Astrocyte of the spinal cord (primary cell): ENCODE data around the gene EDN2.

Source experiments
- DNase-seq: peaks from one replicate; pipeline ENCODE4 v3.0.0; 2011; ENCODE audit warnings: low read depth, low spot score
- H3K4me3 ChIP-seq: 2 replicates; pipeline ENCODE4 v1.5.1; 2011; ENCODE audit warnings: low read depth, mild to moderate bottlenecking, low read length, moderate library complexity
- in situ Hi-C: cut with HindIII; loops from 2 replicates; pipeline ENCODE4 v1.10.0; 2017; ENCODE audit warnings: low sequenced_read_pairs
- TF ChIP-seq, protein P1 (sequence below): IDR thresholded peaks from 2 replicates; pipeline ENCODE4 v1.5.1; 2012; ENCODE audit warnings: low read depth, mild to moderate bottlenecking, low read length, inconsistent platforms

The EDN2 gene

DNA sequence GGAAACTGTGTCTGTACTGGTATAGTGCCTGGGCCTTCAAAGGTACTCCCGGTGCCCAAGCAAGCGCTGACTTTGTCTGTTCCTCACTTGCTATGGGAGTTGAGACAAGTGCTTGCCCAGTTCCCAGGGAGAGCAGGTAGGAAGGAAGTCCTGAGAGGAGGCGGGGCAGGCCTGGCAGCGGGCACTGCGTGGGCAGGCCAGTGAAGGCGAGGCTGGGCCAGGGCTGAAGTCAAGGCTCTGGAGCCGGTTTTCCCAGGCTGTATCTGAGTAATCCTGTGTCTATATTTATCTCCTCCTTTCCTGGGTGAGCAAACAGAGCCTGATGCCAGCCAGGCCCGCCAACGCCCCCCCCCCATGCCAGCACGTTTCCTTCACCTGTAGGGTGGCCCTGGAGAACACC, 15.9 kb upstream of the EDN2 start:
- TF ChIP-seq, protein P1, sequence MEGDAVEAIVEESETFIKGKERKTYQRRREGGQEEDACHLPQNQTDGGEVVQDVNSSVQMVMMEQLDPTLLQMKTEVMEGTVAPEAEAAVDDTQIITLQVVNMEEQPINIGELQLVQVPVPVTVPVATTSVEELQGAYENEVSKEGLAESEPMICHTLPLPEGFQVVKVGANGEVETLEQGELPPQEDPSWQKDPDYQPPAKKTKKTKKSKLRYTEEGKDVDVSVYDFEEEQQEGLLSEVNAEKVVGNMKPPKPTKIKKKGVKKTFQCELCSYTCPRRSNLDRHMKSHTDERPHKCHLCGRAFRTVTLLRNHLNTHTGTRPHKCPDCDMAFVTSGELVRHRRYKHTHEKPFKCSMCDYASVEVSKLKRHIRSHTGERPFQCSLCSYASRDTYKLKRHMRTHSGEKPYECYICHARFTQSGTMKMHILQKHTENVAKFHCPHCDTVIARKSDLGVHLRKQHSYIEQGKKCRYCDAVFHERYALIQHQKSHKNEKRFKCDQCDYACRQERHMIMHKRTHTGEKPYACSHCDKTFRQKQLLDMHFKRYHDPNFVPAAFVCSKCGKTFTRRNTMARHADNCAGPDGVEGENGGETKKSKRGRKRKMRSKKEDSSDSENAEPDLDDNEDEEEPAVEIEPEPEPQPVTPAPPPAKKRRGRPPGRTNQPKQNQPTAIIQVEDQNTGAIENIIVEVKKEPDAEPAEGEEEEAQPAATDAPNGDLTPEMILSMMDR: no peak
- no peak for DNase-seq
- H3K4me3 ChIP-seq: no peak overlapping the region
- in situ Hi-C loops: no loop called here

DNA sequence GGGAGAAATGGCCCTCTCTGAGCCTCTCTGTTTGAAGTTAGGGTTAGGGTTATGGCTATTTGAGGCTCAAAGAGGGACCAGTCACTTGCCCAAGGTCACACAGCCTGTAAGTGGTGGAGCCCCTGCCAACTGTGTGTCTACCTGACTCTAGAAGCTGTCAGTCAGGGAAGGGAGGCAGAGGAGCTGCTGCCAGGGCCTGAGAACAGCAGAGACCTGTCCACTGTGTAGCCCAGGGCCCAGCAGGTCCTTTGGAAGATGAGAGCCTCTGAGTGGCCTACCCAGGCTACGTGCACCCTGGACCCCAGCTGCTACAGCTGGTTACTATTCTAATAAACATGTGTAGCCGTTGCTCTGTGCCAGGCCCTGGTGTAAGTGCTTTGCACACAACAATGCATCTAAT, 15.1 kb upstream of the EDN2 start:
- in situ Hi-C loops: no loop called here
- TF ChIP-seq, protein P1: no peak
- DNase-seq: no peak
- H3K4me3 ChIP-seq: no peak overlapping the region

DNA sequence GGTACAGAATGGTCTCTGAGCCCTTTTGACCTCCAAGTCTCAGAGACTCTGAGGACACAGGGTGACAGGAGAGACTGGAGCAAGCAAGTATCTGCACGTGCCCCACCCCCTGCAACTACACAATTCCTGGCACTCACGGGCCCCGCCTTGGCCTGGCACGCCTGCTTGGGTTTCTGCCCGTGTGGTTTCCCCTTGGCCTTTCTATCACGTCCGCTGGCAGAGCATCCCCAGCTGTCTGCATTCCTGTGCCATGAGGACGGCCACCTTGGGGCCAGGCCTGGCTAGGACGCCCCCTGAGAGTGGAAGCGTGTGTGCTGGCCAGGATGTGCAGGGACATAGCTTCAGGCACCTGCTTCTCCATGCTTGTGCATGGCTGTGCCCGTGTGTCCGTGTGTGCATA, 14.3 kb upstream of the EDN2 start:
- in situ Hi-C loops: no loop called here

DNA sequence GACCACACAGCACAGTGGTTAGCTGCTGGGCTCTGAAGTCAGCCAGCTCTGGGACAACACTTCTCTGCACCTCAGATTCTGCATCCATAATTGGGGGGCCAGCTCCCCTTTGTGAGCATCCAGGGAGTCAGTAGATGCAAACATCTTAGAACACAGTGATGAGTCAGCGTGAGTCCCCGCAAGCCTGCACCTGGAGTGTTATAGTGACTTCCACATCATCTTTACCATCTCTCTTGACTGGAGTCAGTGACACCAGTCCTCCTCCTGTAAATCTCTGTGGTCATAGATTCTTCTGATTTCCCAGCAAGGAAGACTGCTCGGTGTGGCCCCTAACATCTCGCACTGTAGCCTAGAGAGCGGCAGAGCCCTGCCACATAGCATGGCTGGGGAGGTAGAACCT, 13.9 kb upstream of the EDN2 start:
- in situ Hi-C loops: no loop called here
- DNase-seq: no peak
- TF ChIP-seq, protein P1: no peak
- no peak overlapping the region for H3K4me3 ChIP-seq

More for the DNA sequence above, 14.3 kb upstream of the EDN2 start:
- DNase-seq: peak; percentile 43
- TF ChIP-seq, protein P1: no peak
- H3K4me3 ChIP-seq: no peak overlapping the region

DNA sequence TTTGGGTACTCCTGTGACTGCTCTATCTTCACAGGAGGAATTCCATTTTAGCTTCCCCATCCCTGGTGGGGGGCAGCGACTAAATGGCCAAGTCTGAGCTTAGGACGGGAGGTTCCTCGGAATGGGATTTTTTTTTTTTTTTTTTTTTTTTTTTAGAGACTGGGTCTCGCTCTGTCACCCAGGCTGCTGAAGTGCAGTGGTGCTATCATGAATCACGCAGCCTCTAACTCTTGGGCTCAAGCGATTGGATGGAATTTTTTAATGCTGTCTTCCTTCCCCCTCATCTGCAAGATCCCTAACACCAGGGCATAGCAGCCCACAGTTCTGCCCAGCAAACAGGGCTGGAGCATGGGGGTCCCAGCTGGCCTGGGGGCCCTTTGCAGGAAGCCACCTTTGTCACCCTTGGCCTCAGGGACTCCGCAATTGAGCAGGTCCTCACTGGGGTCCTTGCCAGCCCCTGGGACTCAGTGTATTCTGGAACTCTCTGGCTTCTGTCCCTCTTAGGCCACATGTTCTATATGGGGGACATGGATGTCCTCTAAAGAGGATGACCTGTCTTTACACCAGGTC, 13.1 kb upstream of the EDN2 start:
- TF ChIP-seq, protein P1: no peak
- DNase-seq: no peak
- no peak overlapping the region for H3K4me3 ChIP-seq
- in situ Hi-C loops: no loop called here

DNA sequence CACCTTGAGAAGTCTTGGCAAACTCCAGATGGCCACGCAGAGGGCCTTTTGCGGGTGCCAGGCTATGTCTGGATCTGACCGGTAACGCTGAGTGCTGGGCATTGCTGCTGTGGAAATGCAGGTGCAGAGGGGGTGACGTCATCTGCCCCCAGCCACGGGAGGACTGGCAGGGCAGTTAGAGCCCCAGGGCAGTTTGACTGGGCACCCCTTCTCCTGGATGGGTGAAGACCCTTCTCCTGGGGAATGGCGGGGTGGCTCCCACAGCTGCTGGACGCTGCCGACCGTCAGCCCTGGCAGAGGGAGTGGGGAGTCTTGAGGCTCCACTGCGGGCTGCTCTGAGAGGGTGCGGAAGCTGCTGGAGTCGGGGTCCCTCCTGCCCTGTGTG, 12.6 kb upstream of the EDN2 start:
- in situ Hi-C loops: no loop called here
- TF ChIP-seq, protein P1: no peak
- H3K4me3 ChIP-seq: no peak overlapping the region
- DNase-seq: no peak
